ENCODE measurements around the gene TTC22.

TTC22 gene

DNA sequence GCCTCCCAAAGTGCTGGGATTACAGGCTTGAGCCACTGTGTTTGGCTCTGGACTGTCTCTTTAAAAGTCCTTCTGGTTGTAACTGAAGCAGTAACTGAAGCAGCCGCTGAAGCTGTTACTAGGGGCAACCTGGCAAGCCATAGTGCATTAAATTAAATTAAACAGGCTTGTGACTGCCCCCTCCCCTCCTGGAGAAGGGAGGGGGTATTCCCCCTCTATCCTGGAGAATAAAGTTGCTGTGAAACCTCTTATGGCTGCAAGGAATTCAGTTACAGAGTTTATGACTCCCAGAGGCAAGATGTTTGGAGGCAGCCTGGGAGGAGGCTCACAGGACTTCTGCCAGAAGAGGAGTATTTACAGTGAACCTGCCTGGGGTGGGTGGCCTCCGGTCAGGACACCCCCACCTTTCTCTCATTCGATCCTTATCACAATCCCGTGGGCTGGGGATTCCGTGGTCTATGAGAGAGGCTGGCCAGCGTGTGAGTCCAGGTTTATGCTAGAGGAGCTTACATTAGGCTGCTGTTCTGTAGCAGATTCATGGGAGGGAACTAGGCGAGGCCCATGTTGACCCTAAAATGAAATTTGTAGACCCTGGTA is 8.3 kb downstream of the TTC22 start:
- Histone ChIP-seq H3K27me3 (ENCODE audit: control insufficient read depth in 1 of 2, insufficient read depth in 2 of 2, low read length in 2 of 2) (no peaks in the 10 kb centered on the region), H3K4me1 (ENCODE audit: insufficient read depth, low read length) (peaks cover 52% of the 10 kb centered on the region), H3K36me3 (ENCODE audit: insufficient read depth, low read length) (no peaks in the 10 kb centered on the region), H3K9ac (ENCODE audit: low read length) (no peak overlapping the region), H3K27ac (ENCODE audit: low read depth, low read length) (peak overlapping the region; percentile 72), H3K4me3 (ENCODE audit: low read depth in 1 of 2, low read length in 2 of 2) (no peak overlapping the region), H3K9me3 (ENCODE audit: low read length) (peaks cover 5% of the 10 kb centered on the region)

DNA sequence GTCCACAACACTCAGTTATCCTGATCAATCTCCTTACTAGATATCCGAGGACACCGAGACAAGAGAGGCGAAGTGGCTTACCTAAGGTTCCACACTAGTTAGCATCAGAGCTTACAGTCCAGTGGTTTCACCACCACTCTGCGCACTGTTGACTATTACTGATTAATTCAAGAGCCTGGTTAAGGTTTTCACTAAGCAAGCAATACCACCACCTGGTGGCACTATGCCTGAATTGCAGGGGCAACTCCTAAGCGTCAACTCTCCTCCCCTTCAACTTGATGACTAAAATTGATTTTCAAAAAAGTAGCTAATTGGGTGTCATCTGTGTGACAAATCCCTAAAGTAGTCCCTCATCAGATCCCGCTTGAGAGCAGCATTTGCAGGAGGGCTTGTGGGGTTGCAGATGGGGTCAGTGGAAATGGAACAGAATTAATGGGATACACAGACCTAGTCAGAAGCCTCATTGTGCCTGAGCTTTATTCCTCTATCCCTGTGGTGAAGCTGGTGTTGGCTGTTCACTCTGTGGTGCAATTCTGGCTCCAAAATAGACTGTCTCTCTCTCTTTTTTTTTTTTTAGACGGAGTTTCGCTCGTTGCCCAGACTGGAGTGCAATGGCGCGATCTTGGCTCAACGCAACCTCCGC is 9.1 kb downstream of the TTC22 start:
- Histone ChIP-seq H3K36me3 (ENCODE audit: insufficient read depth, low read length) (no peaks in the 10 kb centered on the region), H3K4me3 (ENCODE audit: low read depth in 1 of 2, low read length in 2 of 2) (peak overlapping the region in 1 of 2 donors; percentile 16), H3K4me1 (ENCODE audit: insufficient read depth, low read length) (peaks cover 52% of the 10 kb centered on the region), H3K27me3 (ENCODE audit: control insufficient read depth in 1 of 2, insufficient read depth in 2 of 2, low read length in 2 of 2) (no peaks in the 10 kb centered on the region), H3K9me3 (ENCODE audit: low read length) (peaks cover 5% of the 10 kb centered on the region), H3K9ac (ENCODE audit: low read length) (no peak overlapping the region), H3K27ac (ENCODE audit: low read depth, low read length) (no peak overlapping the region)

- H3K27me3 ChIP-seq (ENCODE audit: control insufficient read depth in 1 of 2, insufficient read depth in 2 of 2, low read length in 2 of 2) = no peaks in the 10 kb centered on the region
- H3K36me3 ChIP-seq (ENCODE audit: insufficient read depth, low read length) = no peaks in the 10 kb centered on the region
Observed at GRCh38 chr1:54788459-54788858, 12.7 kb downstream of the TTC22 start.

GRCh38 chr1:54787604-54788003 is 13.5 kb downstream of the TTC22 start:
- Histone ChIP-seq H3K9me3 (ENCODE audit: low read length) (peaks cover 5% of the 10 kb centered on the region), H3K9ac (ENCODE audit: low read length) (no peak overlapping the region), H3K27me3 (ENCODE audit: control insufficient read depth in 1 of 2, insufficient read depth in 2 of 2, low read length in 2 of 2) (no peaks in the 10 kb centered on the region), H3K4me3 (ENCODE audit: low read depth in 1 of 2, low read length in 2 of 2) (no peak overlapping the region), H3K4me1 (ENCODE audit: insufficient read depth, low read length) (peaks cover 34% of the 10 kb centered on the region), H3K27ac (ENCODE audit: low read depth, low read length) (no peak overlapping the region), H3K36me3 (ENCODE audit: insufficient read depth, low read length) (no peaks in the 10 kb centered on the region)

More at GRCh38 chr1:54788459-54788858, 12.7 kb downstream of the TTC22 start:
- Histone ChIP-seq H3K9me3 (ENCODE audit: low read length) (peaks cover 5% of the 10 kb centered on the region), H3K4me3 (ENCODE audit: low read depth in 1 of 2, low read length in 2 of 2) (no peak overlapping the region), H3K27ac (ENCODE audit: low read depth, low read length) (no peak overlapping the region), H3K4me1 (ENCODE audit: insufficient read depth, low read length) (peaks cover 42% of the 10 kb centered on the region), H3K9ac (ENCODE audit: low read length) (no peak overlapping the region)

DNA sequence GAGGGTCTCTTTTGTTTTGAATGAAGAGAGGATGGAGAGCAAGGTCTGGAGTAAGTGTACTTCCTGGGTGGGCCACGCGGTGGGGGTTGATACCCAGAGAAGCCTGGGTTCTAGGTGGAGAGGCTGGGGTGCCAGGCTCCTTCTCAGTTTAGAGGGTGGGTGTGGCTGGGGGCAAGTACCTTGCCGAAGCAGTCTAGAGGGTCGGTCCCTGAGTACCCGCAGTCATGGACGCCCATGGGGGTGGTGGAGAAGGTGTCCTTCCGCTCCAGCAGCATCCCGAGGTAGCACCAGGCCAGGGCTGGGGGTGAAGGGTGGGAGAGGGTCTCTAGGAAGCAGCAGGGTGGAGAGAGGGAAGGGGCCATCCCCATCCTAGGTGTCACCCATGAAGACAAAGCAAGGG is 14.3 kb downstream of the TTC22 start:
- Histone ChIP-seq H3K27me3 (ENCODE audit: control insufficient read depth in 1 of 2, insufficient read depth in 2 of 2, low read length in 2 of 2) (no peaks in the 10 kb centered on the region), H3K4me1 (ENCODE audit: insufficient read depth, low read length) (peaks cover 27% of the 10 kb centered on the region), H3K36me3 (ENCODE audit: insufficient read depth, low read length) (no peaks in the 10 kb centered on the region), H3K9me3 (ENCODE audit: low read length) (peaks cover under 1% of the 10 kb centered on the region), H3K4me3 (ENCODE audit: low read depth in 1 of 2, low read length in 2 of 2) (no peak overlapping the region), H3K27ac (ENCODE audit: low read depth, low read length) (no peak overlapping the region), H3K9ac (ENCODE audit: low read length) (no peak overlapping the region)

DNA sequence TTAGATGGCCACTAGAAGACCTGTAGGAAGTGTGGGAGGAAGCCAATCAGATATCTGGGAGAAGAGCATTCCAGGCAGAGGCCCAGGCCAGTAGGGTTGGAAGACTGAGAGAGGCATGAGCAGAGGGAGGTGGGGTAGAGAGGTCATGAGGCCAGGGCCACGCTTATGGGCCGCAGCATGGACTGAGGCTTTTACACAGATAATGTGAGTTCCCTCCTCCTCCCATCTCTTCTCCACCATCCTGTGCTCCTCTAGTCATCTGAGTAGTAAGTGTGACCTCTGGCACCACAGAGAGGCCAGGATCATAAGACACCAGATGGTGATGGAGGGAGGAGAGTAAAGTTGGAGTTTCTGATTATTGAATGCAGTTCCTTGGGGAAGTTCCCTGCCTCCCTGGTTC is 17.1 kb downstream of the TTC22 start:
- peaks cover 8% of the 10 kb centered on the region for H3K4me1 ChIP-seq (ENCODE audit: insufficient read depth, low read length)
- H3K27me3 ChIP-seq (ENCODE audit: control insufficient read depth in 1 of 2, insufficient read depth in 2 of 2, low read length in 2 of 2) = peaks cover 0 to 12% of the 10 kb centered on the region in 2 donors
- no peak overlapping the region for H3K4me3 ChIP-seq (ENCODE audit: low read depth in 1 of 2, low read length in 2 of 2)
- H3K36me3 ChIP-seq (ENCODE audit: insufficient read depth, low read length) = no peaks in the 10 kb centered on the region
- H3K9me3 ChIP-seq (ENCODE audit: low read length) = no peaks in the 10 kb centered on the region
- H3K27ac ChIP-seq (ENCODE audit: low read depth, low read length) = no peak overlapping the region
- H3K9ac ChIP-seq (ENCODE audit: low read length) = no peak overlapping the region

DNA sequence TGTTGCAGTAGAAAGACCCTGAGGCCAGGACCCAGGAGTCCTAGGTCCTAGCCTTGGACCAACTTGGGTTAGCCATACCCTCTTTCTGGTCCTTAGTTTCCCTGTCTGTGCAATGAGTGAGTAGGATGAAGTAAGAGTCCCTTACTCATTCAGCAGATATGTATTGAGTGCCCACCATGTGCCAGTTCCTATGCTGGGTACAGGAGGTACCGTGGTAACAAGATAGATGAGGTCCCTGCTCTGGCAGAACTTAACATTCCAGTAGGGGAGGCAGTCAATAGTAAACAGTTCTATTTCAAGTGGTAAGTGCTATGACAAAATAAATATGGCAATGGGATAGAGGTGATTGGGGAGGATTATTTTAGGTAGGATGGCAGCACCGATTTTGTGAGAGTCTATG is 18.5 kb downstream of the TTC22 start:
- no peak overlapping the region for H3K27ac ChIP-seq (ENCODE audit: low read depth, low read length)
- peaks cover 0 to 12% of the 10 kb centered on the region in 2 donors for H3K27me3 ChIP-seq (ENCODE audit: control insufficient read depth in 1 of 2, insufficient read depth in 2 of 2, low read length in 2 of 2)
- peaks cover 6% of the 10 kb centered on the region for H3K4me1 ChIP-seq (ENCODE audit: insufficient read depth, low read length)
- H3K4me3 ChIP-seq (ENCODE audit: low read depth in 1 of 2, low read length in 2 of 2) = no peak overlapping the region
- H3K36me3 ChIP-seq (ENCODE audit: insufficient read depth, low read length) = no peaks in the 10 kb centered on the region
- no peaks in the 10 kb centered on the region for H3K9me3 ChIP-seq (ENCODE audit: low read length)
- no peak overlapping the region for H3K9ac ChIP-seq (ENCODE audit: low read length)

DNA sequence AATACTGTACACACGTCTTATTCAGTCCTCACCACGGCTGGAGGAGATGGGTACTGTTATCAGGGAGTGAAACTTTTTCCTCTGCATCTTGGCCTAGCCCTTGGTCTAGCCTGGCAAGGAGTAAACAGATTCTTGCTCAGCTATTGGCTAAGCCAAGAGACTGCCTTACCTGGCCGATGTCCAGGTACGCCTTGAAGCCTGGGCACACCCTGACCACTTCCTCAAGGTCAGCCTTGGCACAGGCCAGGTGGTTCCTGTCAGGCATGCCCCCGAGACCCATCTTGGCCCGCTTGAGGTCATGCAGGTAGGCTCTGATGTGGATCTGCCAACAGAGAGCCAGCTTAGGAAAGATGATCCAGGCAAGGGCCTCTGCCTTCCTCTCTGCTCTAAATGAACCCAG is 19.0 kb downstream of the TTC22 start:
- Histone ChIP-seq H3K9ac (ENCODE audit: low read length) (no peak overlapping the region), H3K4me1 (ENCODE audit: insufficient read depth, low read length) (peaks cover 10% of the 10 kb centered on the region), H3K4me3 (ENCODE audit: low read depth in 1 of 2, low read length in 2 of 2) (no peak overlapping the region), H3K36me3 (ENCODE audit: insufficient read depth, low read length) (no peaks in the 10 kb centered on the region), H3K27ac (ENCODE audit: low read depth, low read length) (no peak overlapping the region), H3K27me3 (ENCODE audit: control insufficient read depth in 1 of 2, insufficient read depth in 2 of 2, low read length in 2 of 2) (peaks cover 0 to 12% of the 10 kb centered on the region in 2 donors), H3K9me3 (ENCODE audit: low read length) (no peaks in the 10 kb centered on the region)

DNA sequence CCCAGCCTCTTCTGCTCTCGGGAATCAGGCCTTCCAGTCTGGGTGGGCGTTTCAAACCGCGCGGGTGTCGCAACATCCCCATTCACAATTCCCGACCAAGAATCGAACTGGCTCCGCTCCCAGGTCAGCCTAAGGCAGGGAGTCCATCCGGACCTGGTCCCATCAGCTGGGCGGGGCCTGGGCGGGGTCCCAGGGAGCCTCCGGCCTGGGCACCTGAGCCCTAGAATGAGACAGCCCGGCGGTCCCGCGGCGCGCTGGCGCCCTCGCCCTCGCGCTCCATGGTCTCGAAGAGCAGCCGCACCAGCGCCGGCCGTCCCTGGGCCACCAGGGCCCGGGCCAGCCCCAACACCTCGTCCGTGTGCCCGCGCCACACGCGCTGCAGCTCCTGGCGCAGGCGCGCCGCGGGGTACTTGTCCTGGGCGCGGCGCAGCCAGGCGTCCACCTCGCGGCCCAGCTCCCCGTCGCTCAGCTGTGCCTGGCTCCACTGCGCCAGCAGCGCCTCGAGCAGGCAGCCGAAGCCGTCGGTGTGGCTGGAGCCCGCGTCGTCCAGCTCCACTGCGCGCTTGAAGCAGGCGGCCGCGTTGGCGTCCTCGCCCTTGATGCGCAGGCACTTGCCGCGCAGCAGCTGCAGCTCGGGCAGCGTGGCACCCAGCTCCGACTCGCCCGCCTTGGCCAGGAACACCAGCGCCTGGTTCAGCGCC is 19.9 kb downstream of the TTC22 start:
- Histone ChIP-seq H3K4me1 (ENCODE audit: insufficient read depth, low read length) (peaks cover 20% of the 10 kb centered on the region), H3K36me3 (ENCODE audit: insufficient read depth, low read length) (no peaks in the 10 kb centered on the region), H3K9me3 (ENCODE audit: low read length) (no peaks in the 10 kb centered on the region), H3K27me3 (ENCODE audit: control insufficient read depth in 1 of 2, insufficient read depth in 2 of 2, low read length in 2 of 2) (peaks cover 0 to 12% of the 10 kb centered on the region in 2 donors), H3K4me3 (ENCODE audit: low read depth in 1 of 2, low read length in 2 of 2) (no peak overlapping the region), H3K9ac (ENCODE audit: low read length) (no peak overlapping the region), H3K27ac (ENCODE audit: low read depth, low read length) (no peak overlapping the region)

DNA sequence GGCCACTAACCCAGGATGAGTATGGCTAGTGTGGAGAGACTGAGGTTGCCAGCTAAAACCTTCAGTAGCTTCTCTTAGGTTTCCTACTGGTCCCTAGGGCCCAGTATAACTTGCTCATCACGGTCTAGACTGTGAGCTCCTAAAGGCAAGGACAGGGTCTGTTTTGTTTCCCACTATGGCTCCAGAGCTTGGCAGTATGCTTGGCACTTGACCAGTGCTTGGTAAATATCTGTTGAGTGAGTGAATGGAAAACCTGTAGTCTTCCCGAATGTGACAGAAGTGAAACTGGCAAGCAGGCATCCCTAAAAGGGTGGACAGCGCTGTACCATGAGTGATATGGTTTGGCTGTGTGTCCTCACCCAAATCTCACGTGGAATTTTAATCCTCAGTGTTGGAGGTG is 23.7 kb downstream of the TTC22 start:
- H3K9ac ChIP-seq (ENCODE audit: low read length) = no peak overlapping the region
- peaks cover 0 to 12% of the 10 kb centered on the region in 2 donors for H3K27me3 ChIP-seq (ENCODE audit: control insufficient read depth in 1 of 2, insufficient read depth in 2 of 2, low read length in 2 of 2)
- no peaks in the 10 kb centered on the region for H3K36me3 ChIP-seq (ENCODE audit: insufficient read depth, low read length)
- H3K27ac ChIP-seq (ENCODE audit: low read depth, low read length) = peak overlapping the region; percentile 21
- no peaks in the 10 kb centered on the region for H3K9me3 ChIP-seq (ENCODE audit: low read length)
- H3K4me3 ChIP-seq (ENCODE audit: low read depth in 1 of 2, low read length in 2 of 2) = peak overlapping the region in 1 of 2 donors; percentile 1
- H3K4me1 ChIP-seq (ENCODE audit: insufficient read depth, low read length) = peaks cover 28% of the 10 kb centered on the region

DNA sequence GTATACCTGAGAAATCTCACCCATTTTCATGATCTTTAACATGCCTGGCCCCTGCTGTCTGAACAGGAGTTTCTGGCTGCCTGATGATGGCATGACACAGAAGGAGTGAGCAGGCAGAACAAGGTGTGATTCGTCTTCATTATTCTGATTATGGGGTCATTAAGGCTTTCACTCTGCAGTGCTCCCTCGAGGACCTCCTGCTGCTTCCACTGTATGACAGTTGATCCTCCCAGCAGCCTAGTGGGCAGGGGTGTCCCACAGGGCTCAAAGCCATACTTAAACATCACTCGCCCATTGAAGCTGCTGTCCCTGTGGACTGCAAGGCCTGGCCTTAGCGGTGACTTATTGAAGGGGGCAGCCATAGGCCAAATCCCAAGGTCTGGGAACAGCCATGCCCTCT is 24.1 kb downstream of the TTC22 start:
- Histone ChIP-seq H3K36me3 (ENCODE audit: insufficient read depth, low read length) (no peaks in the 10 kb centered on the region), H3K9me3 (ENCODE audit: low read length) (no peaks in the 10 kb centered on the region), H3K4me3 (ENCODE audit: low read depth in 1 of 2, low read length in 2 of 2) (no peak overlapping the region), H3K4me1 (ENCODE audit: insufficient read depth, low read length) (peaks cover 28% of the 10 kb centered on the region), H3K27ac (ENCODE audit: low read depth, low read length) (peak overlapping the region; percentile 21), H3K9ac (ENCODE audit: low read length) (no peak overlapping the region), H3K27me3 (ENCODE audit: control insufficient read depth in 1 of 2, insufficient read depth in 2 of 2, low read length in 2 of 2) (peaks cover 0 to 12% of the 10 kb centered on the region in 2 donors)
